ENCODE results near the gene KLF2. TPM values are rescaled to one million over a fixed set of nuclear protein-coding genes. Genes with fewer than 3 reads are reported as not detected.

Gene KLF2
- total RNA-seq, 4 donors from 2014 or later, result 64.9 to 74.1 (median 68.5) TPM

GRCh38 chr19:16319481-16319880, 5.1 kb upstream of the KLF2 start:
- Histone ChIP-seq H3K4me1 (peaks cover 38 to 45% (median 41%) of the 10 kb centered on the region in 4 donors), H3K27ac (replicated peaks in 1 of 4) (peak overlapping the region in 2 of 4 donors; percentile 10 to 23), H3K9me3 (no peaks in the 10 kb centered on the region), H3K36me3 (no peaks in the 10 kb centered on the region), H3K4me3 (no peak overlapping the region), H3K27me3 (no peaks in the 10 kb centered on the region)
- intact Hi-C loops (cut with DNase I), result no loop called here
- 76% methylated on average over 7 of the region's 7 CpGs for WGBS
- TF ChIP-seq CTCF (IDR thresholded peaks at IDR 0.05) (no peak), POLR2A (IDR thresholded peaks at IDR 0.05; ENCODE audit: low read depth) (no peak), POLR2AphosphoS5 (IDR thresholded peaks at IDR 0.05) (no peak), EP300 (IDR thresholded peaks at IDR 0.05) (no peak)
- DNase-seq (ENCODE audit: extremely low spot score), result no peak

GRCh38 chr19:16320987-16321386, 3.6 kb upstream of the KLF2 start:
- Histone ChIP-seq H3K9me3 (no peaks in the 10 kb centered on the region), H3K4me1 (peaks cover 26 to 32% (median 28%) of the 10 kb centered on the region in 4 donors), H3K36me3 (peaks cover 0 to 10% (median 6%) of the 10 kb centered on the region in 4 donors), H3K27me3 (peaks cover 0 to 6% (median 0%) of the 10 kb centered on the region in 4 donors), H3K4me3 (no peak overlapping the region), H3K27ac (replicated peaks in 1 of 4) (no peak overlapping the region)
- TF ChIP-seq POLR2A (IDR thresholded peaks at IDR 0.05; ENCODE audit: low read depth), result no peak
- TF ChIP-seq EP300 (IDR thresholded peaks at IDR 0.05), result no peak
- no peak for TF ChIP-seq POLR2AphosphoS5 (IDR thresholded peaks at IDR 0.05)
- no peak for TF ChIP-seq CTCF (IDR thresholded peaks at IDR 0.05)
- DNase-seq (ENCODE audit: extremely low spot score), result no peak
- intact Hi-C loops (cut with DNase I), result no loop called here
- 92% methylated on average over 3 of the region's 3 CpGs for WGBS

GRCh38 chr19:16325161-16325527, 518 bp downstream of the KLF2 start:
- Histone ChIP-seq H3K36me3 (peaks cover 11 to 42% (median 29%) of the 10 kb centered on the region in 4 donors), H3K4me1 (peaks cover 18 to 45% (median 42%) of the 10 kb centered on the region in 4 donors), H3K9me3 (no peaks in the 10 kb centered on the region), H3K4me3 (peak overlapping the region; percentile 78 to 98 (median 84)), H3K27ac (replicated peaks in 1 of 4) (peak overlapping the region; percentile 97 to 99 (median 98)), H3K27me3 (peaks cover 0 to 6% (median 0%) of the 10 kb centered on the region in 4 donors)
- no peak for DNase-seq (ENCODE audit: extremely low spot score)
- TF ChIP-seq POLR2A (IDR thresholded peaks at IDR 0.05; ENCODE audit: low read depth) (no peak), CTCF (IDR thresholded peaks at IDR 0.05) (peak in 1 of 3 experiments; percentile 18)
- no CpG with 5 or more reads among the region's 52 CpGs for WGBS
- intact Hi-C loops (cut with DNase I), result loop anchor here (5.0 kb wide), 2 partner anchors 43 to 57 kb away; no protein-coding TSS in a partner anchor

GRCh38 chr19:16325641-16326400, 1.2 kb downstream of the KLF2 start:
- intact Hi-C loops (cut with DNase I), result loop anchor here (5.0 kb wide), 2 partner anchors 44 to 56 kb away; no protein-coding TSS in a partner anchor
- Histone ChIP-seq H3K4me3 (peak overlapping the region; percentile 78 to 98 (median 84)), H3K4me1 (peaks cover 18 to 52% (median 45%) of the 10 kb centered on the region in 4 donors), H3K27ac (replicated peaks in 1 of 4) (peak overlapping the region; percentile 97 to 99 (median 98)), H3K27me3 (peaks cover 0 to 6% (median 0%) of the 10 kb centered on the region in 4 donors), H3K36me3 (peaks cover 11 to 42% (median 29%) of the 10 kb centered on the region in 4 donors), H3K9me3 (no peaks in the 10 kb centered on the region)
- TF ChIP-seq POLR2A (IDR thresholded peaks at IDR 0.05; ENCODE audit: low read depth) (peak; percentile 5), POLR2AphosphoS5 (IDR thresholded peaks at IDR 0.05) (peak; percentile 68 to 83), EP300 (IDR thresholded peaks at IDR 0.05) (no peak)
- 6% methylated on average over 8 of the region's 82 CpGs for WGBS
- no peak for DNase-seq (ENCODE audit: extremely low spot score)
